HepG2 (cell line): ENCODE measurements around the gene EPHA3. TPM values are rescaled to one million over a fixed set of nuclear protein-coding genes. Genes with fewer than 3 reads are reported as not detected.

Experiments
- ATAC-seq: fragments of 200-7000 bp; cut with Tn5 transposase; 3 replicates; pipeline ENCODE4 v1.9.1; 2020; ENCODE audit warnings: mild to moderate bottlenecking, moderate library complexity
- BruUV-seq: library from RNA; stranded (reverse); fragments of 400-500 nt; replicated peaks from 2 replicates; lab custom pipeline; 2021; lab: Mats Ljungman, UMichigan
- CTCF ChIA-PET: fragments of 300-600 bp; formaldehyde crosslinking; extraction: SDS; loops from one replicate; lab custom pipeline; 2021; ENCODE audit warnings: low total read pairs, inconsistent platforms, low intra/inter-chr PET ratio; lab: Yijun Ruan, JAX
- POLR2A ChIA-PET: fragments of 350-600 bp; sonication (Branson Sonifier 250); formaldehyde crosslinking; loops from one replicate; lab custom pipeline; 2020; ENCODE audit warnings: antibody characterized with exemption, inconsistent platforms; lab: Yijun Ruan, JAX
- DNase-seq: peaks from one replicate; pipeline ENCODE4 v3.0.0-alpha.2; 2015; ENCODE audit warnings: low spot score
- FAIRE-seq: peaks from 3 replicates; lab custom pipeline; 2011; peaks lifted over from hg19 to GRCh38; lab: Jason Lieb, UNC
- H2AFZ ChIP-seq: one replicate; pipeline ENCODE4 v1.6.1; 2011; ENCODE audit warnings: low read length, inconsistent platforms
- H3K27ac ChIP-seq: fragments of 300-600 bp; 3 replicates; pipeline ENCODE4 v1.8.0; 2011; ENCODE audit warnings: mixed run types, mild to moderate bottlenecking, mixed read lengths, low read length, inconsistent platforms; ENCODE audit not compliant: insufficient read depth; ENCODE audit errors: extremely low read length
- H3K27me3 ChIP-seq, 2 experiments: fragments of 200-600 bp in 1 of 2; 2 replicates in 1 of 2; 3 replicates in 1 of 2; pipeline versions ENCODE4 v1.6.0 to v1.8.0; 2011; ENCODE audit warnings: low read length in 2 of 2, mild to moderate bottlenecking in 2 of 2, moderate library complexity in 2 of 2, inconsistent platforms in 1 of 2; ENCODE audit not compliant: insufficient read depth in 2 of 2, control insufficient read depth in 1 of 2
- H3K36me3 ChIP-seq, 2 experiments: fragments of 200-600 bp in 1 of 2; replicated peaks in 1 of 2; 2 replicates in 1 of 2; 3 replicates in 1 of 2; pipeline versions ENCODE4 v1.5.1 to v1.8.0; 2011; ENCODE audit warnings: low read length in 2 of 2, inconsistent platforms in 1 of 2; ENCODE audit not compliant: insufficient read depth in 2 of 2, control insufficient read depth in 1 of 2
- H3K4me1 ChIP-seq: 2 replicates; pipeline ENCODE4 v1.5.1; 2012; ENCODE audit warnings: low read length, inconsistent platforms; ENCODE audit not compliant: insufficient read depth
- H3K4me2 ChIP-seq: 2 replicates; pipeline ENCODE4 v1.6.0; 2011; ENCODE audit warnings: low read depth, low read length, inconsistent platforms
- H3K4me3 ChIP-seq, 3 experiments: fragments of 200-600 bp in 1 of 3; sonication (generic), shearing (Covaris generic) in 1 of 3; replicated peaks in 1 of 3; 2 replicates each; pipeline ENCODE4 v1.5.1; 2011 to 2016; ENCODE audit warnings: low read length in 3 of 3, inconsistent platforms in 2 of 3, low read depth in 2 of 3, mild to moderate bottlenecking in 2 of 3, control low read depth in 1 of 3, mixed read lengths in 1 of 3; ENCODE audit not compliant: insufficient read depth in 1 of 3
- H3K79me2 ChIP-seq: one replicate; pipeline ENCODE4 v1.6.1; 2011; ENCODE audit warnings: low read length, inconsistent platforms; ENCODE audit not compliant: insufficient read depth
- H3K9ac ChIP-seq: 2 replicates; pipeline ENCODE4 v1.6.0; 2011; ENCODE audit warnings: mild to moderate bottlenecking, low read depth, low read length, inconsistent platforms; ENCODE audit not compliant: insufficient read depth
- H3K9me3 ChIP-seq: 2 replicates; pipeline ENCODE4 v1.5.1; 2012; ENCODE audit warnings: mild to moderate bottlenecking, low read length
- H4K20me1 ChIP-seq: 2 replicates; pipeline ENCODE4 v1.6.0; 2011; ENCODE audit warnings: inconsistent platforms, mild to moderate bottlenecking, low read length, moderate library complexity; ENCODE audit not compliant: insufficient read depth
- ATM ChIP-seq: fragments of 450-650 bp; IDR thresholded peaks from 2 replicates; pipeline ENCODE4 v1.7.1; 2017; ENCODE audit warnings: mild to moderate bottlenecking, borderline replicate concordance
- E2F5 ChIP-seq: sonication (generic); formaldehyde crosslinking; conservative IDR thresholded peaks from 2 replicates; pipeline ENCODE4 v1.4.0; 2020; ENCODE audit warnings: missing genetic modification reagents
- FOXO4 ChIP-seq: sonication (generic); formaldehyde crosslinking; conservative IDR thresholded peaks from 2 replicates; pipeline ENCODE4 v1.8.1; 2023; ENCODE audit warnings: missing genetic modification reagents
- HDAC1 ChIP-seq: sonication (generic); formaldehyde crosslinking; IDR thresholded peaks from 2 replicates; pipeline ENCODE4 v1.5.1; 2020; ENCODE audit warnings: mild to moderate bottlenecking, missing genetic modification reagents
- KAT2B ChIP-seq: fragments of 150-350 bp; IDR thresholded peaks from 2 replicates; pipeline ENCODE4 v1.6.1; 2014; ENCODE audit warnings: low read depth, low read length, borderline replicate concordance
- PAF1 ChIP-seq: IDR thresholded peaks from 2 replicates; pipeline ENCODE4 v1.6.1; 2016; ENCODE audit warnings: missing genetic modification reagents, missing compliant biosample characterization
- PITX1 ChIP-seq: sonication (generic); formaldehyde crosslinking; IDR thresholded peaks from 2 replicates; pipeline ENCODE4 v1.5.1; 2020; ENCODE audit warnings: mild to moderate bottlenecking, missing genetic modification reagents
- TBX3 ChIP-seq: fragments of 450-650 bp; IDR thresholded peaks from 2 replicates; pipeline ENCODE4 v1.6.1; 2017; ENCODE audit warnings: antibody characterized with exemption, mild to moderate bottlenecking, inconsistent platforms, borderline replicate concordance
- TRIM22 ChIP-seq: fragments of 450-650 bp; IDR thresholded peaks from 2 replicates; pipeline ENCODE4 v1.6.1; 2017
- ZNF275 ChIP-seq: sonication (generic); formaldehyde crosslinking; IDR thresholded peaks from 2 replicates; pipeline ENCODE4 v1.8.0; 2022; ENCODE audit warnings: missing genetic modification reagents, mild to moderate bottlenecking, inconsistent platforms, borderline replicate concordance
- ZSCAN29 ChIP-seq: sonication (generic); formaldehyde crosslinking; conservative IDR thresholded peaks from 2 replicates; pipeline ENCODE4 v1.4.0; 2020; ENCODE audit warnings: mild to moderate bottlenecking, missing genetic modification reagents
- WGBS: methylation state at CpG from one replicate; pipeline ENCODE4 v1.1.6; 2017; ENCODE audit warnings: low lambda C conversion rate; 5-methylcytosine and 5-hydroxymethylcytosine counted together
- in situ Hi-C: cut with HindIII; loops from 2 replicates; pipeline ENCODE4 v1.10.0; 2017; ENCODE audit warnings: low pct_unique_long_range_greater_than_20kb; ENCODE audit not compliant: extremely low pct_ligation_motif_present
- intact Hi-C: fragments of 100-400 bp; cut with micrococcal nuclease; formaldehyde crosslinking; loops from one replicate; pipeline ENCODE4 v1.10.0; 2022; ENCODE audit not compliant: unreplicated experiment
- polyA plus RNA-seq, 8 experiments: library from polyadenylated mRNA; depleted of rRNA in 3 of 8; stranded (reverse) in 7 of 8; unstranded in 1 of 8; fragments of >200 nt; fragmentation: Illumina TruSeq in 4 of 8; extraction: Trizol in 4 of 8; gene quantifications; 2 replicates each; pipeline versions ENCODE4 v1.2.1 to v1.2.3, GENCODE V29; 2011 to 2016; ENCODE audit warnings: low read depth in 4 of 8, missing spikeins in 1 of 8, mixed read lengths in 1 of 8; ENCODE audit not compliant: insufficient read depth in 1 of 8
- total RNA-seq, 5 experiments: library from RNA; depleted of rRNA; stranded (reverse); fragments of >200 nt; fragmentation: Illumina TruSeq; extraction: Trizol; gene quantifications; 2 replicates each; pipeline ENCODE4 v1.2.3, GENCODE V29; 2016; ENCODE audit warnings: low read depth in 1 of 5

Gene EPHA3
- total and polyA plus RNA-seq, 2 of the 13 experiments (the other 11 are each of a cell fraction or from before 2014, with no cell fraction given) = 0.01 TPM; not detected in 1

- TF ChIP-seq FOXO4 (no peak), TBX3 (no peak), ZSCAN29 (CRISPR knock-in tag) (no peak), ZNF275 (no peak), ATM (no peak)
- TF ChIP-seq, all 625 proteins: peak for 0
These were observed 256.9 kb downstream of the EPHA3 start (continued) for GRCh38 chr3:89364314-89364713.

GRCh38 chr3:89367166-89367565 is 259.7 kb downstream of the EPHA3 start:
- no peak overlapping the region for H2AFZ ChIP-seq
- H3K27me3 ChIP-seq = no peaks in the 10 kb centered on the region
- H3K36me3 ChIP-seq = no peaks in the 10 kb centered on the region
- TF ChIP-seq KAT2B (no peak), PAF1 (CRISPR knock-in tag) (no peak), PITX1 (CRISPR knock-in tag) (no peak), HDAC1 (CRISPR knock-in tag) (no peak), E2F5 (no peak), TRIM22 (no peak)
- H3K4me2 ChIP-seq = no peak overlapping the region
- 0% methylated on average over 3 of the region's 3 CpGs for WGBS
- ATAC-seq (no peak), FAIRE-seq (no peak), DNase-seq (no peak)
- no peaks in the 10 kb centered on the region for H4K20me1 ChIP-seq
- no TSS peak for BruUV-seq
- intact Hi-C loops = no loop called here
- H3K9me3 ChIP-seq = no peaks in the 10 kb centered on the region
- no peak overlapping the region for H3K4me3 ChIP-seq
- no peaks in the 10 kb centered on the region for H3K79me2 ChIP-seq
- H3K4me1 ChIP-seq = no peaks in the 10 kb centered on the region
- H3K9ac ChIP-seq = no peak overlapping the region
- ChIA-PET CTCF (no interaction called here), POLR2A (no interaction called here)
- H3K27ac ChIP-seq = no peak overlapping the region
- in situ Hi-C loops = no loop called here
